GM23248 (cell line): ENCODE data around the gene LRRC7.

Experiments
- EZH2 ChIP-seq: fragments of 200-600 bp; sonication (generic); IDR thresholded peaks from 2 replicates; pipeline ENCODE4 v1.6.1; 2018; ENCODE audit warnings: antibody characterized with exemption, mild to moderate bottlenecking; ENCODE audit not compliant: insufficient read depth, poor library complexity, severe bottlenecking
- EZH2phosphoT487 ChIP-seq: fragments of 200-600 bp; sonication (generic); IDR thresholded peaks from 2 replicates; pipeline ENCODE4 v1.6.1; 2018; ENCODE audit warnings: antibody characterized with exemption, moderate library complexity, mild to moderate bottlenecking, low read depth; ENCODE audit not compliant: insufficient read depth

DNA sequence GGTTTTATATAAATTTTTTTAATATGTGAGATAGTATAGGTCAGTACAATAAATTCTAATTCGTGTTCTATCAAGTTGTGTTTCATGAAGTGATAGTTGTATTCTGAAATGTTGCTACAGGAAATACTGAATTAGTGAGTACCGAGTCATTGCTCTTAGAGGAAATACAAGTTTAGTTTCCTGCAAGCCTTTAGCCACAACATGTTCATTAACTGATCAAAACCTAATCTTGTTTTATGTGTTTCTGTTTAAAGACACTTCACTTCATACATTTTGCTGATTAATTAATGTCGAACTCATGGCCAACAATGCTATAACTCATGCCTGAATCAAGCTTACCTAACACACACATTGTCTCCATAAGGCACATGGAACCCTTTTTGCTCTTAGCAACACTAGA lies 43.6 kb downstream of the LRRC7 start:
- TF ChIP-seq EZH2 (no peak), EZH2phosphoT487 (no peak)
